ENCODE measurements around the gene TNKS1BP1. TPM values are rescaled to one million over a fixed set of nuclear protein-coding genes. Genes with fewer than 3 reads are reported as not detected.

The TNKS1BP1 gene
- total RNA-seq, result 72.4 and 85.3 TPM in 2 replicates

GRCh38 chr11:57324886-57325734 lies at the start of gene TNKS1BP1:
TNKS1BP1 (minus strand) TSS chr11:57324952; CDS start chr11:57321885, 3,067 bp downstream.

GRCh38 chr11:57338142-57338541 lies 13.4 kb upstream of the TNKS1BP1 start, which contains the start of gene P2RX3:
P2RX3 (plus strand) TSS chr11:57338352; CDS start chr11:57338551, 199 bp downstream.

GRCh38 chr11:57335343-57336110 lies 10.8 kb upstream of the TNKS1BP1 start, which contains the start of gene SSRP1:
SSRP1 (minus strand) TSS chr11:57335892; CDS start chr11:57335121, 771 bp downstream.

Other genes starting within 250 kb of the TNKS1BP1 start
- gene LRRC55, start 143.0 kb downstream of the TNKS1BP1 start, total RNA-seq, result not detected in 2 replicates
- under 0.01 and 0.56 TPM in 2 replicates for gene APLNR, start 87.7 kb downstream of the TNKS1BP1 start, total RNA-seq
- 37.2 and 120 TPM in 2 replicates for gene SSRP1, start 10.9 kb upstream of the TNKS1BP1 start, total RNA-seq
- not detected in 2 replicates for gene P2RX3, start 13.4 kb upstream of the TNKS1BP1 start, total RNA-seq
- not detected in 2 replicates for gene PRG3, start 56.2 kb upstream of the TNKS1BP1 start, total RNA-seq
- gene PRG2, start 65.7 kb upstream of the TNKS1BP1 start, total RNA-seq, result under 0.01 and 2.3 TPM in 2 replicates
- 41.4 and 114 TPM in 2 replicates for gene SLC43A3, start 102.2 kb upstream of the TNKS1BP1 start, total RNA-seq
- not detected in 2 replicates for gene RTN4RL2, start 135.6 kb upstream of the TNKS1BP1 start, total RNA-seq
- 7.5 and 13.0 TPM in 2 replicates for gene SLC43A1, start 190.8 kb upstream of the TNKS1BP1 start, total RNA-seq
- 43.1 and 59.2 TPM in 2 replicates for gene TIMM10, start 205.8 kb upstream of the TNKS1BP1 start, total RNA-seq
- not detected in 2 replicates for gene SMTNL1, start 212.6 kb upstream of the TNKS1BP1 start, total RNA-seq
- 32.0 and 40.9 TPM in 2 replicates for gene UBE2L6, start 242.7 kb upstream of the TNKS1BP1 start, total RNA-seq